ENCODE results near the gene LIN28B.

- TF ChIP-seq, protein P1, sequence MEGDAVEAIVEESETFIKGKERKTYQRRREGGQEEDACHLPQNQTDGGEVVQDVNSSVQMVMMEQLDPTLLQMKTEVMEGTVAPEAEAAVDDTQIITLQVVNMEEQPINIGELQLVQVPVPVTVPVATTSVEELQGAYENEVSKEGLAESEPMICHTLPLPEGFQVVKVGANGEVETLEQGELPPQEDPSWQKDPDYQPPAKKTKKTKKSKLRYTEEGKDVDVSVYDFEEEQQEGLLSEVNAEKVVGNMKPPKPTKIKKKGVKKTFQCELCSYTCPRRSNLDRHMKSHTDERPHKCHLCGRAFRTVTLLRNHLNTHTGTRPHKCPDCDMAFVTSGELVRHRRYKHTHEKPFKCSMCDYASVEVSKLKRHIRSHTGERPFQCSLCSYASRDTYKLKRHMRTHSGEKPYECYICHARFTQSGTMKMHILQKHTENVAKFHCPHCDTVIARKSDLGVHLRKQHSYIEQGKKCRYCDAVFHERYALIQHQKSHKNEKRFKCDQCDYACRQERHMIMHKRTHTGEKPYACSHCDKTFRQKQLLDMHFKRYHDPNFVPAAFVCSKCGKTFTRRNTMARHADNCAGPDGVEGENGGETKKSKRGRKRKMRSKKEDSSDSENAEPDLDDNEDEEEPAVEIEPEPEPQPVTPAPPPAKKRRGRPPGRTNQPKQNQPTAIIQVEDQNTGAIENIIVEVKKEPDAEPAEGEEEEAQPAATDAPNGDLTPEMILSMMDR (conservative IDR thresholded peaks at IDR 0.05 in 1 of 2, IDR thresholded peaks at IDR 0.05 in 1 of 2; ENCODE audit: low read depth in 1 of 2, low read length in 2 of 2) = no peak
- no peak for TF ChIP-seq EZH2 (IDR thresholded peaks at IDR 0.05; ENCODE audit: low read length, missing control alignments)
Observed at GRCh38 chr6:105045526-105045925, 88.6 kb downstream of the LIN28B start.
